GM20431 (cell line): Measurements from ENCODE around the gene FAM20C.

Experiments
- in situ Hi-C: fragments of 300-500 bp; cut with MseI, MboI; formaldehyde crosslinking; loops from one replicate; pipeline ENCODE4 v1.15.0; 2020; ENCODE audit warnings: low sequenced_read_pairs; ENCODE audit not compliant: unreplicated experiment

FAM20C gene

GRCh38 chr7:251446-252175 is 59.2 kb downstream of the FAM20C start:
- in situ Hi-C loops: no loop called here

GRCh38 chr7:252216-252965 is 60.0 kb downstream of the FAM20C start:
- in situ Hi-C loops: no loop called here

- in situ Hi-C loops: no loop called here
Observed at GRCh38 chr7:252981-253380, 60.6 kb downstream of the FAM20C start.

GRCh38 chr7:253581-254336 is 61.4 kb downstream of the FAM20C start:
- in situ Hi-C loops: no loop called here

- in situ Hi-C loops: no loop called here
Observed at GRCh38 chr7:254337-255037, 62.1 kb downstream of the FAM20C start.

- in situ Hi-C loops: no loop called here
Observed at GRCh38 chr7:255038-255435, 62.7 kb downstream of the FAM20C start.

- in situ Hi-C loops: no loop called here
Observed at GRCh38 chr7:255721-256361, 63.5 kb downstream of the FAM20C start.

GRCh38 chr7:256461-256940 is 64.1 kb downstream of the FAM20C start:
- in situ Hi-C loops: no loop called here

- in situ Hi-C loops: no loop called here
Observed at GRCh38 chr7:256981-257646, 64.7 kb downstream of the FAM20C start.

GRCh38 chr7:257647-257992 is 65.2 kb downstream of the FAM20C start:
- in situ Hi-C loops: no loop called here

GRCh38 chr7:258476-259190 is 66.3 kb downstream of the FAM20C start:
- in situ Hi-C loops: no loop called here

- in situ Hi-C loops: no loop called here
Observed at GRCh38 chr7:259191-259505, 66.8 kb downstream of the FAM20C start.

- in situ Hi-C loops: no loop called here
Observed at GRCh38 chr7:259751-260405, 67.5 kb downstream of the FAM20C start.

- in situ Hi-C loops: no loop called here
Observed at GRCh38 chr7:260441-261281, 68.3 kb downstream of the FAM20C start.

GRCh38 chr7:261341-262250 is 69.2 kb downstream of the FAM20C start:
- in situ Hi-C loops: no loop called here

GRCh38 chr7:262251-262572 is 69.8 kb downstream of the FAM20C start:
- in situ Hi-C loops: no loop called here
